ENCODE data around the gene ATP5PO.

ATP5PO gene

GRCh38 chr21:33886321-33886720 is 29.3 kb downstream of the ATP5PO start:
- ChIA-PET CTCF (no interaction called here), POLR2A (ENCODE audit: low non-redundant PET) (no interaction called here)
- H3K27ac ChIP-seq: no peak overlapping the region
- no peak for DNase-seq (ENCODE audit: low spot score)
- no peak for TF ChIP-seq CTCF (conservative IDR thresholded peaks at IDR 0.05; ENCODE audit: low read depth)

GRCh38 chr21:33885172-33885514 is 30.5 kb downstream of the ATP5PO start:
- CTCF ChIA-PET: no interaction called here
- TF ChIP-seq CTCF (conservative IDR thresholded peaks at IDR 0.05; ENCODE audit: low read depth): no peak
- POLR2A ChIA-PET (ENCODE audit: low non-redundant PET): no interaction called here
- DNase-seq (ENCODE audit: low spot score): no peak
- H3K27ac ChIP-seq: no peak overlapping the region

GRCh38 chr21:33884376-33885171 is 31.0 kb downstream of the ATP5PO start:
- no peak for DNase-seq (ENCODE audit: low spot score)
- no peak for TF ChIP-seq CTCF (conservative IDR thresholded peaks at IDR 0.05; ENCODE audit: low read depth)
- no peak overlapping the region for H3K27ac ChIP-seq
- ChIA-PET CTCF (no interaction called here), POLR2A (ENCODE audit: low non-redundant PET) (no interaction called here)

- DNase-seq (ENCODE audit: low spot score): no peak
- ChIA-PET POLR2A (ENCODE audit: low non-redundant PET) (no interaction called here), CTCF (interaction anchor here (0.6 to 0.9 kb wide), 2 partner anchors 12 to 254 kb away, joined by 3 read pairs; no protein-coding TSS in a partner anchor)
- no peak for TF ChIP-seq CTCF (conservative IDR thresholded peaks at IDR 0.05; ENCODE audit: low read depth)
- H3K27ac ChIP-seq: no peak overlapping the region
These were observed 32.5 kb downstream of the ATP5PO start for GRCh38 chr21:33883118-33883517.

- CTCF ChIA-PET: interaction anchor here (1.1 kb wide), 1 partner anchor 20 kb away, joined by 3 read pairs; no protein-coding TSS in a partner anchor
- POLR2A ChIA-PET (ENCODE audit: low non-redundant PET): no interaction called here
- H3K27ac ChIP-seq: no peak overlapping the region
- TF ChIP-seq CTCF (conservative IDR thresholded peaks at IDR 0.05; ENCODE audit: low read depth): no peak
- no peak for DNase-seq (ENCODE audit: low spot score)
These were observed 33.7 kb downstream of the ATP5PO start for GRCh38 chr21:33881689-33882440.

GRCh38 chr21:33880626-33881025 is 35.0 kb downstream of the ATP5PO start:
- DNase-seq (ENCODE audit: low spot score): no peak
- ChIA-PET POLR2A (ENCODE audit: low non-redundant PET) (no interaction called here), CTCF (interaction anchor here (1.1 kb wide), 1 partner anchor 21 kb away, joined by 3 read pairs; no protein-coding TSS in a partner anchor)
- H3K27ac ChIP-seq: no peak overlapping the region
- no peak for TF ChIP-seq CTCF (conservative IDR thresholded peaks at IDR 0.05; ENCODE audit: low read depth)

Data from RWPE1 (cell line).